22Rv1 (cell line): ENCODE data around the gene PDE8B.

Experiments
- CTCF ChIP-seq: fragments of 450-650 bp; IDR thresholded peaks from 2 replicates; pipeline ENCODE4 v1.5.1; 2017; ENCODE audit warnings: mild to moderate bottlenecking
- ZFX ChIP-seq: fragments of 450-650 bp; IDR thresholded peaks from 2 replicates; pipeline ENCODE4 v1.6.1; 2017; ENCODE audit warnings: antibody characterized with exemption, borderline replicate concordance

- no peak for TF ChIP-seq CTCF
- TF ChIP-seq ZFX = no peak
Measured at GRCh38 chr5:77176429-77176828, 34.1 kb upstream of the PDE8B start.
